ENCODE results near the gene TNPO1.

DNA sequence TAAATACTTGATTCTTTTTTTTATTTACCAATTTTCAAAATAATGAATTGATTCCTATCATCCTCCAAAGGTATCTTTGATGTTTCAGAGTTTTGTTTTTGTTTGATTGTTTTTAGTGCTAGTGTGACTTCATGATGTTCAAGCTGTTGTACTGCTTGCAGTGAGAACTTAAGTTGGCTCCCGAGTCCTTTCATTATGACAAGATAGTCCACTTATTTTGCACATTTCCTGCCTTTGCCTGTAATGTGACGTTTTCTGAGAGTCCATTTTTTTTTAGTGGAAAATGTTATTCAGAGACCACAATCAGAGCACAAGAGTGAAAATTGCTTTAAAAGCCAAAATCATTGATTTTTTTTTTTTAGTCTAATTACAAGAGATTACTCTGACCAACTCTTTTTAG, 79.3 kb downstream of the TNPO1 start:
- TF ChIP-seq, protein P1, sequence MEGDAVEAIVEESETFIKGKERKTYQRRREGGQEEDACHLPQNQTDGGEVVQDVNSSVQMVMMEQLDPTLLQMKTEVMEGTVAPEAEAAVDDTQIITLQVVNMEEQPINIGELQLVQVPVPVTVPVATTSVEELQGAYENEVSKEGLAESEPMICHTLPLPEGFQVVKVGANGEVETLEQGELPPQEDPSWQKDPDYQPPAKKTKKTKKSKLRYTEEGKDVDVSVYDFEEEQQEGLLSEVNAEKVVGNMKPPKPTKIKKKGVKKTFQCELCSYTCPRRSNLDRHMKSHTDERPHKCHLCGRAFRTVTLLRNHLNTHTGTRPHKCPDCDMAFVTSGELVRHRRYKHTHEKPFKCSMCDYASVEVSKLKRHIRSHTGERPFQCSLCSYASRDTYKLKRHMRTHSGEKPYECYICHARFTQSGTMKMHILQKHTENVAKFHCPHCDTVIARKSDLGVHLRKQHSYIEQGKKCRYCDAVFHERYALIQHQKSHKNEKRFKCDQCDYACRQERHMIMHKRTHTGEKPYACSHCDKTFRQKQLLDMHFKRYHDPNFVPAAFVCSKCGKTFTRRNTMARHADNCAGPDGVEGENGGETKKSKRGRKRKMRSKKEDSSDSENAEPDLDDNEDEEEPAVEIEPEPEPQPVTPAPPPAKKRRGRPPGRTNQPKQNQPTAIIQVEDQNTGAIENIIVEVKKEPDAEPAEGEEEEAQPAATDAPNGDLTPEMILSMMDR (IDR thresholded peaks at IDR 0.05; ENCODE audit: low read length), result no peak
- no peak for TF ChIP-seq EZH2 (optimal IDR thresholded peaks at IDR 0.05; ENCODE audit: low read depth, low read length)
